Stimulated activated naive B cell treated with anti-CD40 and anti-IgM and Interleukin-4, amounts not matched to agents 10 μg/mL and 1 μg/mL and 100 μg/mL, for 72 hours (primary cell): ENCODE data around the gene NAV2.
A peak's percentile ranks its signal among the peaks of the same experiment; 100 is the strongest.
"Not testable (repeated sequence)": the region's sequence is repeated elsewhere in the genome, so short reads cannot be mapped to it uniquely, and the experiment has no call there.

Experiments used
- ATAC-seq, 2 donors: fragments of 150-1000 bp; cut with Tn5 transposase; replicated peaks; 2 replicates each; pipeline ENCODE4 v1.10.0; 2021; ENCODE audit warnings: moderate library complexity in 1 of 2
- DNase-seq: peaks from one replicate; pipeline ENCODE4 v3.0.0; 2021
- H3K27ac Mint-ChIP-seq: one replicate; pipeline ENCODE4 v1.8.0; 2022; ENCODE audit warnings: mild to moderate bottlenecking, mixed read lengths
- H3K27me3 Mint-ChIP-seq, 2 donors: one replicate each; pipeline ENCODE4 v1.8.0; 2022; ENCODE audit warnings: mixed read lengths in 2 of 2
- H3K36me3 Mint-ChIP-seq, 2 donors: one replicate each; pipeline ENCODE4 v1.8.0; 2022; ENCODE audit warnings: mixed read lengths in 2 of 2, mild to moderate bottlenecking in 1 of 2
- H3K4me1 Mint-ChIP-seq, 2 donors: one replicate each; pipeline ENCODE4 v1.8.0; 2022; ENCODE audit warnings: mixed read lengths in 2 of 2, mild to moderate bottlenecking in 1 of 2
- H3K4me3 Mint-ChIP-seq, 2 donors: one replicate each; pipeline ENCODE4 v1.8.0; 2022; ENCODE audit warnings: mild to moderate bottlenecking in 2 of 2, mixed read lengths in 2 of 2, moderate library complexity in 1 of 2
- H3K9me3 Mint-ChIP-seq, 2 donors: one replicate each; pipeline ENCODE4 v1.8.0; 2022; ENCODE audit warnings: mixed read lengths in 2 of 2, mild to moderate bottlenecking in 1 of 2

NAV2 gene

DNA sequence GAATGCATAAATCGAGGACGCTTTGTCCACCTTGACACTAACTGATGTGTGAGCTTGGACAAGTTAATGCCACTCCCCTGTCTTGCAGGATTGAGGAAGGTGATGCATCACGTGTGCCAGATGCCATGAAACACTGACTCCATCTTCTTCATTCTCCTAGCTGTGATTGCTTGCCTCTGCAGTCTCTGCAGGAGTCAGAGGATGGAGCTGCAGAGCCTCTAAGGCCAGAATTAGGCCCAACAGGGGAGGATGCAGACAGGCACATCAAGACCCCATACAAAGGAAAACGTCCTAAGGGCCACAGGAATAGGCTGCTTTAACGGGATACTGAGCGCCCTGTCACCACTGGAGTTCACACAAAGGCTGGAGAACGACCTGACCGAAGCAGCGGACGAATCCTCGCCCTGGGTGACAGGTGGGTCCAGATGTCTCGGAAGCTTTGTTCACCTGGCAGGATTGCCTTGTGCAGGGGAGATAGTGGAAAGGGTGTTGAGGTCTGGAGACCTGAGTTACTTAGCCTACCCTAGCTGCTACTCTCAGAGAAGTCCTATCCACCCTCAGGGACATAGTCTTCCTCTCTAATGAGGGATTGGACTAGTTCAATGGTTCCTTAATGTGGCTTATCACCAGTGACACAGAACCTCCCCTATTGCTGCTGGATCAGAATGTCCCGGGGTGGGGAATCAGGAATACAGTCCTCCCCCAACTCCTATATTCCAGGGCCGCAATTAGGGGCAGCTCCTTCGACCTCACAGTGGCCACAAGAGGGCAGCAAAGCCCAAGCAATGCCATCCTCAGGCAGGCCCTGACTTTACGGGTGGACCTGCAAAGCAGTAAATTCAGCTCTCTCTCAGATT is 415.3 kb downstream of the NAV2 start:
- Mint-ChIP-seq H3K9me3 (no peaks in the 10 kb centered on the region), H3K4me3 (no peak overlapping the region), H3K27me3 (peaks cover 16 to 35% of the 10 kb centered on the region in 2 donors), H3K36me3 (no peaks in the 10 kb centered on the region), H3K27ac (no peak overlapping the region), H3K4me1 (peaks cover 9 to 12% of the 10 kb centered on the region in 2 donors)
- DNase-seq (peak; percentile 53), ATAC-seq (peak; percentile 82 to 84)

DNA sequence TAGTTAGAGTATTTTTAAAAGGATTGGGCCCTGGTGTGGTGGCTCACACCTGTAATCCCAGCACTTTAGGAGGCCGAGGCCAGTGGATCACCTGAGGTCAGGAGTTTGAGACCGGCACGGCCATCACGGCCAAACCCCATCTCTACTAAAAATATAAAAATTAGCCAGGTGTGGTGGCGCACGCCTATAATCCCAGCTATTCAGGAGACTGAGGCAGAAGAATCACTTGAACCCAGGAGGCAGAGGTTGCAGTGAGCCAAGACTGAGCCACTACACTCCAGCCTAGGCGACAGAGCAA is 415.8 kb downstream of the NAV2 start:
- peaks cover 9 to 12% of the 10 kb centered on the region in 2 donors for H3K4me1 Mint-ChIP-seq
- not testable (repeated sequence) for ATAC-seq, H3K36me3 Mint-ChIP-seq, H3K4me3 Mint-ChIP-seq, DNase-seq, H3K27ac Mint-ChIP-seq, H3K9me3 Mint-ChIP-seq
- peaks cover 18 to 38% of the 10 kb centered on the region in 2 donors for H3K27me3 Mint-ChIP-seq

- Mint-ChIP-seq H3K27me3 (peaks cover 28 to 49% of the 10 kb centered on the region in 2 donors), H3K27ac (no peak overlapping the region), H3K36me3 (no peaks in the 10 kb centered on the region), H3K9me3 (no peaks in the 10 kb centered on the region), H3K4me3 (no peak overlapping the region), H3K4me1 (peaks cover 9 to 12% of the 10 kb centered on the region in 2 donors)
- no peak for ATAC-seq
- no peak for DNase-seq
Measured at GRCh38 chr11:20129665-20130064, 417.0 kb downstream of the NAV2 start.

GRCh38 chr11:20131788-20132666 is 419.4 kb downstream of the NAV2 start:
- peak; percentile 18 for DNase-seq
- Mint-ChIP-seq H3K36me3 (no peaks in the 10 kb centered on the region), H3K27ac (no peak overlapping the region), H3K27me3 (peaks cover 28 to 46% of the 10 kb centered on the region in 2 donors), H3K4me3 (peak overlapping the region; percentile 68 to 69), H3K4me1 (peaks cover 9 to 12% of the 10 kb centered on the region in 2 donors), H3K9me3 (no peaks in the 10 kb centered on the region)
- peak; percentile 63 to 66 for ATAC-seq

DNA sequence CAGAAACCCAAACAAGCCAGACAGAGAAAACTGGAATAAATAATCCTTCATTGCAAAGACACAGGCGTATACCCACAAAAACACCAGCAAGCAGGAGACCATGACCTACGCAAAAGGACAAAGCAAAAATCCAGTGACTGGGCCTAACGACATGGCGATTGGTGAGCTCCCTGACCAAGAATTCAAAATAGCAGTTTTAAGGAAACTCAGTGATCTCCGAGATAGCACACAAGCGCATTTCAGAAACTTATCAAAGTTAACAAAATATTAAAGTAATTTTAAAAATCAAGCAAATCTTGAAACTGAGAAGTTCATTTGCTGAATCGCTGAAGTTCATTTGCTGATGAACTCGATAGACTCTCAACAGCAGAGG is 420.0 kb downstream of the NAV2 start:
- DNase-seq (no peak), ATAC-seq (no peak)
- Mint-ChIP-seq H3K4me1 (peaks cover 9 to 12% of the 10 kb centered on the region in 2 donors), H3K4me3 (peak overlapping the region; percentile 68 to 69), H3K27me3 (peaks cover 28 to 46% of the 10 kb centered on the region in 2 donors), H3K27ac (no peak overlapping the region), H3K9me3 (no peaks in the 10 kb centered on the region), H3K36me3 (no peaks in the 10 kb centered on the region)

DNA sequence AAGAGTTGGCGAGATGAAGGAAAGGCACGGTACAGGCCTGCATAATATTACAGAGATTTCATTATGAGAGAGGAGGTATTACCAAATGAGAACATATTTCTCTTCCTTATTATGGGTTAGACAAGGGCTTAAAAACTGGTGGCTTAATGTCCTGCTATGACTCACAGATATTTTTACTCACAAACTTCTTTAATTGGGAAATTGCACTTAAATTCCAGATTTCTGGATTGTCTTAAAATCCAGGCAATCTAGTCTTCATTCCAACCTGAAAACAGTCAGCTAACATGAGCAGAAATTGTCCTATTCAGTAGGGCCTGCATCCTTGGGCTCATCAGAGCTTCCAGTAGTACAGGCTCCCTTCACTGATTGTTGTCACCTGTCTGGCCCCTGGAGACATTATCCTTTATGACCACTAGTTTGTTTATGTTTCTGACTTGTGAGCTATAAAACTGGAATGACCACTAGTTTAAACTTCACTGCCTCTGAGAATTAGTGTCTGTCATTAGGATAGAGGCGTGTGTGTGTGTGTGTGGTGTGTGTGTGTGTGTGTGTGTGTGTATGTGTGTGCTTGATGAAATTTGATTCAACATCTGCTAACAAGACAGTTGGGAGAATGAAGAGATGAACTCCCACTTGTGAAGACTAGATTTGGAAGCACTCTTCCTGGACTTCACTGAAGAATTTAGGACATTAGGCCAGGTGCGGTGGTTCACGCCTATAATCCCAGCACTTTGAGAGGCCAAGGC is 422.5 kb downstream of the NAV2 start:
- Mint-ChIP-seq H3K27me3 (peaks cover 45 to 63% of the 10 kb centered on the region in 2 donors), H3K4me3 (no peak overlapping the region), H3K4me1 (peaks cover 9 to 12% of the 10 kb centered on the region in 2 donors), H3K9me3 (no peaks in the 10 kb centered on the region), H3K27ac (no peak overlapping the region), H3K36me3 (no peaks in the 10 kb centered on the region)
- DNase-seq (no peak), ATAC-seq (no peak)

DNA sequence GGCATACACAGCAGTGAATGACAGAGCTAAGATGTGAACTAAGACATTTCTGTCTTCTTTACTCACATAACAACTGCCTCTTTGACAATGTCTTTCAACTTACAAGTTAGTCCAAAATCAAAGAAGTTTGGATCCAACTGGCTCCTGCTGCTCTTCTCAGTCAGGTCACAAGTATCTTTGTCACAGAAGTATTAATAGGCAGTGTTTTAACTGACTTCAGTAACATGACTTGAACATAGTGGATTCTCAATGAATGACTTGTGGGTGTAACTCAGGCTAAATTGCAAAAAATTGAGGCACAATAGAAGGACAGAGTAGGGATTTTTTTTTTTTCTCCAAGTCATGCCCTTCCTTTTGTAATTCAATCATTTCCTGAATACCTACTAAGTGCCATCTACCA is 425.0 kb downstream of the NAV2 start:
- Mint-ChIP-seq H3K36me3 (peaks cover 0 to 1% of the 10 kb centered on the region in 2 donors), H3K4me3 (no peak overlapping the region), H3K9me3 (peaks cover 0 to 2% of the 10 kb centered on the region in 2 donors), H3K27me3 (peaks cover 44 to 58% of the 10 kb centered on the region in 2 donors), H3K27ac (no peak overlapping the region), H3K4me1 (peaks cover 0 to under 1% of the 10 kb centered on the region in 2 donors)
- DNase-seq = no peak
- no peak for ATAC-seq

DNA sequence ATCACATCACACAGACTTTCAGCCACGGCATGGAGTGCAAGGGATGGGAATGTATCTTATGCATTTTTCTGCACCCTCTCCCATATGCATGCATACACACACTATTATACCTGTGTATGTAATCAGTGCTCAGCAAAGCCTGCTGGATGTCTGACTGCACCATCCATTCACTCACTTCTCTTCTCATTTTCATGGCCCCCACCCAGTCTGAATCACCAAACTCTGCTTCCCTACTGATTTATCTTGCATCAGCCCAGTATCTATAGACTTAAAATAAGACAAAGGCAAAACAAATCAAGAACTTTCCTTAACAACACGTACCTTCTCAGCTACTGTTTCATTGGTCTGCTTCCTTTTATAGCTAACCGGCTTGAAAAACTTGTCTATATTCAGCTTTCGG is 426.1 kb downstream of the NAV2 start:
- Mint-ChIP-seq H3K27ac (no peak overlapping the region), H3K9me3 (peaks cover 0 to 2% of the 10 kb centered on the region in 2 donors), H3K4me3 (no peak overlapping the region), H3K36me3 (peaks cover 0 to 1% of the 10 kb centered on the region in 2 donors), H3K27me3 (peaks cover 39 to 51% of the 10 kb centered on the region in 2 donors), H3K4me1 (no peaks in the 10 kb centered on the region)
- no peak for DNase-seq
- no peak for ATAC-seq

DNA sequence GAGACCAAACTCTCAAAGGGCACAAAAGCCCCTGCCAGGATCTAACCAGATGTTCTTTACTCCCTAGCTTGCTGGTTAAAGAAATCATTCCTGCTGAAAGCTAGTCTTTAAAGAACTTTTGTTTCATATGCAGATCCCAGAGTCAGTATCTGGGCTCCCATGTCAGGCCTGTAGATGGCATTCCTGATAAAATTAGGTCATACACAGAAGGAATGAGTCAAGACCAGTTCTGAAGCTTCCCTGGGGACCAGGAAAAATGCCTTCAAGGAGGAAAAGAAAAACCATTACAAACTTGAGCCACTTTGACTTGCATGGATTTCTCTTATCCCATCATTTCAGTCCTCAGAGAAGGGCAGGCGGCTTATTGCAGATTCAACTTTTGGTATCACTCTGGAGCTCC is 441.7 kb downstream of the NAV2 start:
- H3K27ac Mint-ChIP-seq = no peak overlapping the region
- peaks cover 48 to 58% of the 10 kb centered on the region in 2 donors for H3K27me3 Mint-ChIP-seq
- no peak overlapping the region for H3K4me3 Mint-ChIP-seq
- H3K4me1 Mint-ChIP-seq = peaks cover 9 to 30% of the 10 kb centered on the region in 2 donors
- DNase-seq (no peak), ATAC-seq (no peak)
- peaks cover 11 to 12% of the 10 kb centered on the region in 2 donors for H3K9me3 Mint-ChIP-seq
- peaks cover 12 to 15% of the 10 kb centered on the region in 2 donors for H3K36me3 Mint-ChIP-seq

GRCh38 chr11:20155683-20156279 is 443.1 kb downstream of the NAV2 start:
- Mint-ChIP-seq H3K27ac (peak overlapping the region; percentile 88), H3K4me3 (peak overlapping the region; percentile 66 to 74), H3K9me3 (peaks cover 11 to 12% of the 10 kb centered on the region in 2 donors), H3K4me1 (peaks cover 9 to 30% of the 10 kb centered on the region in 2 donors), H3K27me3 (peaks cover 52 to 69% of the 10 kb centered on the region in 2 donors), H3K36me3 (peaks cover 12 to 15% of the 10 kb centered on the region in 2 donors)
- DNase-seq (no peak), ATAC-seq (no peak)

GRCh38 chr11:20156280-20156875 is 443.7 kb downstream of the NAV2 start:
- peaks cover 56 to 75% of the 10 kb centered on the region in 2 donors for H3K27me3 Mint-ChIP-seq
- DNase-seq = no peak
- H3K27ac Mint-ChIP-seq = peak overlapping the region; percentile 88
- peaks cover 12 to 18% of the 10 kb centered on the region in 2 donors for H3K36me3 Mint-ChIP-seq
- H3K4me3 Mint-ChIP-seq = peak overlapping the region; percentile 66 to 74
- peaks cover 11 to 12% of the 10 kb centered on the region in 2 donors for H3K9me3 Mint-ChIP-seq
- no peak for ATAC-seq
- peaks cover 9 to 30% of the 10 kb centered on the region in 2 donors for H3K4me1 Mint-ChIP-seq

GRCh38 chr11:20156876-20157613 is 444.4 kb downstream of the NAV2 start:
- Mint-ChIP-seq H3K9me3 (peaks cover 12 to 13% of the 10 kb centered on the region in 2 donors), H3K4me1 (peaks cover 9 to 30% of the 10 kb centered on the region in 2 donors), H3K27ac (no peak overlapping the region), H3K27me3 (peaks cover 62 to 82% of the 10 kb centered on the region in 2 donors), H3K36me3 (peaks cover 12 to 18% of the 10 kb centered on the region in 2 donors), H3K4me3 (peak overlapping the region; percentile 59 to 74)
- ATAC-seq (peak in 1 of 2 donors; percentile 39), DNase-seq (no peak)

GRCh38 chr11:20157728-20158127 is 445.1 kb downstream of the NAV2 start:
- ATAC-seq (no peak), DNase-seq (no peak)
- H3K4me1 Mint-ChIP-seq = peaks cover 10 to 31% of the 10 kb centered on the region in 2 donors
- H3K36me3 Mint-ChIP-seq = peaks cover 12 to 19% of the 10 kb centered on the region in 2 donors
- peaks cover 69 to 89% of the 10 kb centered on the region in 2 donors for H3K27me3 Mint-ChIP-seq
- peak overlapping the region; percentile 59 for H3K27ac Mint-ChIP-seq
- H3K4me3 Mint-ChIP-seq = no peak overlapping the region
- H3K9me3 Mint-ChIP-seq = peaks cover 12 to 13% of the 10 kb centered on the region in 2 donors
